Panc1 (cell line): ENCODE data around the gene COIL. TPM values are rescaled to one million over a fixed set of nuclear protein-coding genes. Genes with fewer than 3 reads are reported as not detected.

Experiments
- ATAC-seq: fragments of 200-7000 bp; cut with Tn5 transposase; 2 replicates; pipeline ENCODE4 v1.9.1; 2020; ENCODE audit warnings: mild to moderate bottlenecking, moderate library complexity
- BruUV-seq: library from RNA; stranded (reverse); fragments of 400-500 nt; replicated peaks from 2 replicates; lab custom pipeline; 2021; lab: Mats Ljungman, UMichigan
- CTCF ChIA-PET: fragments of 300-600 bp; sonication (Branson Sonifier 250); formaldehyde crosslinking; loops from one replicate; lab custom pipeline; 2022; ENCODE audit warnings: antibody characterized with exemption; lab: Charles Lee
- POLR2A ChIA-PET: fragments of 300-600 bp; sonication (Branson Sonifier 250); formaldehyde crosslinking; loops from one replicate; lab custom pipeline; 2022; ENCODE audit warnings: antibody characterized with exemption; lab: Charles Lee
- DNase-seq: peaks from one replicate; pipeline ENCODE4 v3.0.0-alpha.2; 2010; ENCODE audit warnings: low read depth, low spot score
- H3K27ac ChIP-seq: 2 replicates; pipeline ENCODE4 v1.5.1; 2011; ENCODE audit warnings: mild to moderate bottlenecking, low read length, inconsistent platforms
- H3K27me3 ChIP-seq: fragments of 200-500 bp; sonication (Bioruptor generic); 2 replicates; pipeline ENCODE4 v1.6.0; 2014; ENCODE audit warnings: low read length, inconsistent platforms; ENCODE audit not compliant: control insufficient read depth, insufficient read depth
- H3K36me3 ChIP-seq: fragments of 200-500 bp; sonication (Bioruptor generic); 2 replicates; pipeline ENCODE4 v1.5.1; 2014; ENCODE audit warnings: inconsistent platforms, mild to moderate bottlenecking, low read length, moderate library complexity; ENCODE audit not compliant: control insufficient read depth, insufficient read depth
- H3K4me1 ChIP-seq: 2 replicates; pipeline ENCODE4 v1.5.1; 2011; ENCODE audit warnings: inconsistent platforms, mild to moderate bottlenecking, low read length, moderate library complexity; ENCODE audit not compliant: control insufficient read depth, insufficient read depth
- H3K4me3 ChIP-seq, 2 experiments: 2 replicates each; pipeline ENCODE4 v1.5.1; 2011 to 2012; ENCODE audit warnings: low read depth in 2 of 2, low read length in 2 of 2, mild to moderate bottlenecking in 2 of 2, inconsistent platforms in 1 of 2, moderate library complexity in 1 of 2
- H3K9me3 ChIP-seq: fragments of 200-500 bp; sonication (Bioruptor generic); 2 replicates; pipeline ENCODE4 v1.5.1; 2014; ENCODE audit warnings: low read depth, mild to moderate bottlenecking, inconsistent platforms, low read length, moderate library complexity; ENCODE audit not compliant: control insufficient read depth, insufficient read depth
- CTCF ChIP-seq: fragments of 450-650 bp; IDR thresholded peaks from 2 replicates; pipeline ENCODE4 v1.5.1; 2017; ENCODE audit warnings: mild to moderate bottlenecking
- POLR2AphosphoS5 ChIP-seq: IDR thresholded peaks from 2 replicates; pipeline ENCODE4 v1.6.1; 2012; ENCODE audit warnings: mild to moderate bottlenecking, low read depth, low read length, moderate library complexity
- SIN3A ChIP-seq: IDR thresholded peaks from 2 replicates; pipeline ENCODE4 v1.6.1; 2012; ENCODE audit warnings: low read depth, mild to moderate bottlenecking, low read length, moderate library complexity, borderline replicate concordance; ENCODE audit not compliant: insufficient read depth
- TCF7L2 ChIP-seq: IDR thresholded peaks from 2 replicates; pipeline ENCODE4 v1.6.1; 2011; ENCODE audit warnings: mild to moderate bottlenecking, low read depth, low read length, inconsistent platforms
- in situ Hi-C: cut with HindIII; loops from 2 replicates; pipeline ENCODE4 v1.10.0; 2016; ENCODE audit warnings: low sequenced_read_pairs, low pct_unique_long_range_greater_than_20kb
- intact Hi-C: fragments of 100-400 bp; cut with micrococcal nuclease; formaldehyde crosslinking; loops from one replicate; pipeline ENCODE4 v1.10.0; 2022; ENCODE audit not compliant: unreplicated experiment
- total RNA-seq: library from RNA; stranded (reverse); gene quantifications from one replicate; pipeline ENCODE4 v1.2.1, GENCODE V29; 2021; ENCODE audit not compliant: unreplicated experiment
- TF ChIP-seq, protein P1 (sequence below), 2 experiments: IDR thresholded peaks; 2 replicates each; pipeline ENCODE4 v1.6.1; 2011 to 2012; ENCODE audit warnings: low read depth in 2 of 2, control low read depth in 1 of 2, low read length in 1 of 2, mild to moderate bottlenecking in 1 of 2, moderate library complexity in 1 of 2; ENCODE audit not compliant: insufficient read depth in 1 of 2

COIL gene
- total RNA-seq, 1 experiment from 2014 or later = 32.9 TPM

GRCh38 chr17:56925088-56925487 lies 35.8 kb downstream of the COIL start:
- POLR2A ChIA-PET = no interaction called here
- no peak for ATAC-seq
- in situ Hi-C loops (no loop called here), intact Hi-C loops (no loop called here)
- Histone ChIP-seq H3K9me3 (peaks cover 17% of the 10 kb centered on the region; the same call in 1 of the 2 replicates), H3K27me3 (no peaks in the 10 kb centered on the region), H3K4me3 (no peak overlapping the region), H3K4me1 (no peaks in the 10 kb centered on the region), H3K27ac (no peak overlapping the region), H3K36me3 (no peaks in the 10 kb centered on the region)
- no TSS peak for BruUV-seq
- CTCF ChIA-PET = no interaction called here
- TF ChIP-seq POLR2AphosphoS5 (no peak), TCF7L2 (no peak), CTCF (no peak), SIN3A (no peak)
- TF ChIP-seq, protein P1, sequence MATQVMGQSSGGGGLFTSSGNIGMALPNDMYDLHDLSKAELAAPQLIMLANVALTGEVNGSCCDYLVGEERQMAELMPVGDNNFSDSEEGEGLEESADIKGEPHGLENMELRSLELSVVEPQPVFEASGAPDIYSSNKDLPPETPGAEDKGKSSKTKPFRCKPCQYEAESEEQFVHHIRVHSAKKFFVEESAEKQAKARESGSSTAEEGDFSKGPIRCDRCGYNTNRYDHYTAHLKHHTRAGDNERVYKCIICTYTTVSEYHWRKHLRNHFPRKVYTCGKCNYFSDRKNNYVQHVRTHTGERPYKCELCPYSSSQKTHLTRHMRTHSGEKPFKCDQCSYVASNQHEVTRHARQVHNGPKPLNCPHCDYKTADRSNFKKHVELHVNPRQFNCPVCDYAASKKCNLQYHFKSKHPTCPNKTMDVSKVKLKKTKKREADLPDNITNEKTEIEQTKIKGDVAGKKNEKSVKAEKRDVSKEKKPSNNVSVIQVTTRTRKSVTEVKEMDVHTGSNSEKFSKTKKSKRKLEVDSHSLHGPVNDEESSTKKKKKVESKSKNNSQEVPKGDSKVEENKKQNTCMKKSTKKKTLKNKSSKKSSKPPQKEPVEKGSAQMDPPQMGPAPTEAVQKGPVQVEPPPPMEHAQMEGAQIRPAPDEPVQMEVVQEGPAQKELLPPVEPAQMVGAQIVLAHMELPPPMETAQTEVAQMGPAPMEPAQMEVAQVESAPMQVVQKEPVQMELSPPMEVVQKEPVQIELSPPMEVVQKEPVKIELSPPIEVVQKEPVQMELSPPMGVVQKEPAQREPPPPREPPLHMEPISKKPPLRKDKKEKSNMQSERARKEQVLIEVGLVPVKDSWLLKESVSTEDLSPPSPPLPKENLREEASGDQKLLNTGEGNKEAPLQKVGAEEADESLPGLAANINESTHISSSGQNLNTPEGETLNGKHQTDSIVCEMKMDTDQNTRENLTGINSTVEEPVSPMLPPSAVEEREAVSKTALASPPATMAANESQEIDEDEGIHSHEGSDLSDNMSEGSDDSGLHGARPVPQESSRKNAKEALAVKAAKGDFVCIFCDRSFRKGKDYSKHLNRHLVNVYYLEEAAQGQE (IDR thresholded peaks at IDR 0.05; ENCODE audit: insufficient read depth in 1 of 2, low read depth in 2 of 2, low read length in 1 of 2) = no peak
- DNase-seq = no peak

GRCh38 chr17:56919717-56920116 lies 41.1 kb downstream of the COIL start:
- peaks cover 11% of the 10 kb centered on the region; the same call in 1 of the 2 replicates for H3K9me3 ChIP-seq
- H3K27ac ChIP-seq = no peak overlapping the region
- CTCF ChIA-PET = no interaction called here
- no peak overlapping the region for H3K4me3 ChIP-seq
- POLR2A ChIA-PET = interaction anchor here (0.7 kb wide), 1 partner anchor 133 kb away, joined by 3 read pairs; no protein-coding TSS in a partner anchor
- in situ Hi-C loops = no loop called here
- H3K36me3 ChIP-seq = no peaks in the 10 kb centered on the region
- H3K4me1 ChIP-seq = peaks cover 20% of the 10 kb centered on the region
- intact Hi-C loops = no loop called here
- no peak for TF ChIP-seq CTCF
- TF ChIP-seq, protein P1 (IDR thresholded peaks at IDR 0.05; ENCODE audit: insufficient read depth in 1 of 2, low read depth in 2 of 2, low read length in 1 of 2) = no peak
- TF ChIP-seq TCF7L2 = no peak
- TF ChIP-seq POLR2AphosphoS5 = no peak
- no peak for TF ChIP-seq SIN3A
- no peak for DNase-seq
- H3K27me3 ChIP-seq = no peaks in the 10 kb centered on the region
- no TSS peak for BruUV-seq
- ATAC-seq = no peak
